Epithelial cell of esophagus (primary cell): Measurements from ENCODE around the gene NEK4.

Experiments used
- DNase-seq: peaks from one replicate; pipeline ENCODE4 v3.0.0; 2010; ENCODE audit warnings: low read depth
- H3K4me3 ChIP-seq: 2 replicates; pipeline ENCODE4 v1.5.1; 2011; ENCODE audit warnings: mild to moderate bottlenecking, low read length, control low read depth
- CTCF ChIP-seq: IDR thresholded peaks from 2 replicates; pipeline ENCODE4 v1.5.1; 2011; ENCODE audit warnings: low read depth, mild to moderate bottlenecking, low read length, control low read depth, inconsistent platforms; ENCODE audit not compliant: insufficient read depth; ENCODE audit errors: missing control alignments

The NEK4 gene

DNA sequence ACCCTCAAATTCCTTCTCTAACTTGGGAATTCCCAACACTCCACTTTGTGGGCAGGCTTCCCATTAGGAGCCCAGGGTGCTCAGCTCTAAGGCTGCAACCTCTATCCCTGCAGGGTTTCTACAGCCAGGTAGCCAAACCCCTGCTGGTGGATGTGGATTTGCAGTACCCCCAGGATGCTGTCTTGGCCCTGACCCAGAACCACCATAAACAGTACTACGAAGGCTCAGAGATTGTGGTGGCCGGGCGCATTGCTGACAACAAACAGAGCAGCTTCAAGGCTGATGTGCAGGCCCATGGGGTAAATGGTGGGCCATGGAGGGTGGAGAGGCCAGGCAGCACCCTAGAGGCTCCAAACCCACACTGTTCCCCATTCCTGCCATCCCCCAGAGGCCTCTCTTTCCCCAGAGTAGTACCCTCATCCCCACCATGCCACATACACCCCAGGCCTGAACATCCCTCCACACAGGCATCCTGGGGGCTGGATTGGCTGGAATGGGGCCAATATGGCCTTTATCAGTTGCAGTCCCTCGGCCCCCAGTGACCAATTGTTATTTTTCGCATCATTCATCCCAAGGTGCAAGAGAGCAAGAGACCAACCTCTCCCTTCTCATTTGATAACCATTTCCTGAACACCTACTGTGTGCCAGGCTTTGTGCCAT is 14.3 kb upstream of the NEK4 start:
- no peak for DNase-seq
- H3K4me3 ChIP-seq: no peak overlapping the region
- TF ChIP-seq CTCF: no peak

GRCh38 chr3:52784021-52784621 is 13.4 kb upstream of the NEK4 start:
- no peak for TF ChIP-seq CTCF
- no peak for DNase-seq
- H3K4me3 ChIP-seq: no peak overlapping the region

DNA sequence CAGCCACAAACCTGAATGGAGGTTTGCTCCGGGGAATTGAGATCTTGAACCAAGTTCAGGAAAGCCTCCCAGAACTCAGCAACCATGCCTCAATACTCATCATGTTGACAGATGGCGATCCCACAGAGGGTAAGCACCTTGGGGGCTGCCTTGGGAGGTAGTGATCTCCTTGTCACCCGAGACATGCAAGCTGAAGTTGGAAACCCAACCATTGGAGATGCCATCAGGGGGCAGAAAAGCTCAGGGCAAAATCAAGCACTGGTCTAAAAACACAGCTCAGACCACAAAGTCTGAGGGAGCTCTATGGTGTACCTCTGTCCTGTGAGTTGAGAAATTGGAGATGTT is 12.4 kb upstream of the NEK4 start:
- DNase-seq: no peak

GRCh38 chr3:52782412-52783210 is 11.9 kb upstream of the NEK4 start:
- TF ChIP-seq CTCF: no peak
- H3K4me3 ChIP-seq: no peak overlapping the region
- no peak for DNase-seq

More for the DNA sequence above, 12.4 kb upstream of the NEK4 start:
- TF ChIP-seq CTCF: no peak
- H3K4me3 ChIP-seq: no peak overlapping the region

DNA sequence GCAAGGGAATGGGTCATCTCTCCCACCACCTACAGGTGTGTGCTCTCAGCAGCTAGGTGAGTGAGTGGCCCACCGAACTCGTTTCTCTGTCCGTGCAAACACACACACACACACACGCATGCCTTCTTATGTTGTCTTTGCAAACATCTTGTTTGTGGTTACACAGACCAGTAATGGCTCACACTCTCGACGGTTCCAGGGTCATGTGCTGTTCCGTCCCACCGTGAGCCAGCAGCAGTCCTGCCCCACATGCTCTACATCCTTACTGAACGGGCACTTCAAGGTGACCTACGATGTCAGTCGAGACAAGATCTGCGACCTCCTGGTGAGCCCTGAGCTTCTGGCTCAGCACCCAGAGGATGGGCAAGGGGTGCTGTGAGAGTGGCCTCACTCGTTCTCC is 11.0 kb upstream of the NEK4 start:
- no peak for TF ChIP-seq CTCF
- no peak for DNase-seq
- H3K4me3 ChIP-seq: no peak overlapping the region

GRCh38 chr3:52779837-52780585 is 9.3 kb upstream of the NEK4 start:
- no peak for TF ChIP-seq CTCF
- no peak for DNase-seq
- no peak overlapping the region for H3K4me3 ChIP-seq
